A549 (cell line): ENCODE results near the gene PCNP. TPM values are rescaled to one million over a fixed set of nuclear protein-coding genes. Genes with fewer than 3 reads are reported as not detected.

Experiments used
- ATAC-seq, 2 experiments: fragments of 200-7000 bp in 1 of 2; fragments of >200 bp in 1 of 2; cut with Nextera tagmentation in 1 of 2; cut with Tn5 transposase in 1 of 2; 3 replicates each; pipeline versions ENCODE4 v1.8.0 to v1.9.1; 2018 to 2020; ENCODE audit warnings: mild to moderate bottlenecking in 1 of 2, moderate library complexity in 1 of 2
- CTCF ChIA-PET: fragments of 300-600 bp; sonication (Branson Sonifier 250); formaldehyde crosslinking; extraction: SDS; loops from one replicate; lab custom pipeline; 2021; ENCODE audit warnings: antibody characterized with exemption, inconsistent platforms; lab: Yijun Ruan, JAX
- POLR2A ChIA-PET: fragments of 350-600 bp; formaldehyde crosslinking; extraction: SDS; loops from one replicate; lab custom pipeline; 2021; ENCODE audit warnings: antibody characterized with exemption, inconsistent platforms; lab: Yijun Ruan, JAX
- DNase-seq, 2 experiments: peaks; one replicate each; pipeline versions ENCODE4 v3.0.0 to v3.0.0-alpha.2; 2011 to 2016; ENCODE audit warnings: low read depth in 1 of 2, low spot score in 1 of 2
- FAIRE-seq: peaks from 2 replicates; lab custom pipeline; 2011; peaks lifted over from hg19 to GRCh38; lab: Jason Lieb, UNC
- H3K27ac ChIP-seq, 2 experiments: fragments of >200 bp; sonication (Bioruptor Twin); formaldehyde crosslinking; 3 replicates each; pipeline ENCODE4 v1.5.1; 2016 to 2017
- H3K4me1 ChIP-seq: fragments of >200 bp; sonication (Bioruptor Twin); formaldehyde crosslinking; 3 replicates; pipeline ENCODE4 v1.6.1; 2016
- H3K4me2 ChIP-seq: fragments of >200 bp; sonication (Bioruptor Twin); formaldehyde crosslinking; 3 replicates; pipeline ENCODE4 v1.6.1; 2016
- H3K4me3 ChIP-seq: fragments of >200 bp; sonication (Bioruptor Twin); formaldehyde crosslinking; 3 replicates; pipeline ENCODE4 v1.5.1; 2016
- H3K9me3 ChIP-seq: fragments of >200 bp; sonication (Bioruptor Twin); formaldehyde crosslinking; 3 replicates; pipeline ENCODE4 v1.6.1; 2016
- BHLHE40 ChIP-seq: IDR thresholded peaks from 2 replicates; pipeline ENCODE4 v1.6.1; 2012; ENCODE audit warnings: low read depth, low read length, inconsistent platforms
- CEBPB ChIP-seq, 2 experiments: fragments of >200 bp in 1 of 2; sonication (Bioruptor Twin) in 1 of 2; formaldehyde crosslinking in 1 of 2; IDR thresholded peaks; 2 replicates each; pipeline ENCODE4 v1.6.1; 2012 to 2016
- EHMT2 ChIP-seq: fragments of 200-600 bp; sonication (generic); IDR thresholded peaks from 2 replicates; pipeline ENCODE4 v1.6.1; 2016; ENCODE audit warnings: antibody characterized with exemption, low read depth, mild to moderate bottlenecking, moderate library complexity
- EP300 ChIP-seq, 2 experiments: fragments of >200 bp; sonication (Bioruptor Twin); formaldehyde crosslinking; IDR thresholded peaks; 2 replicates in 1 of 2; 3 replicates in 1 of 2; pipeline ENCODE4 v1.6.1; 2016 to 2017
- HDAC2 ChIP-seq: fragments of 200-600 bp; sonication (generic); IDR thresholded peaks from 2 replicates; pipeline ENCODE4 v1.6.1; 2016
- HEYL ChIP-seq: fragments of 250-450 bp; sonication (Bioruptor Pico); IDR thresholded peaks from 2 replicates; pipeline ENCODE4 v1.8.0; 2021; ENCODE audit warnings: mild to moderate bottlenecking, moderate library complexity
- HOXB5 ChIP-seq: fragments of 250-450 bp; sonication (Bioruptor Pico); IDR thresholded peaks from 2 replicates; pipeline ENCODE4 v1.5.0; 2020; ENCODE audit warnings: mild to moderate bottlenecking, moderate library complexity
- JUN ChIP-seq, 2 experiments: fragments of >200 bp; sonication (Bioruptor Twin); formaldehyde crosslinking; IDR thresholded peaks; 2 replicates in 1 of 2; 3 replicates in 1 of 2; pipeline ENCODE4 v1.6.1; 2016 to 2017
- JUNB ChIP-seq: fragments of >200 bp; sonication (Bioruptor Twin); formaldehyde crosslinking; IDR thresholded peaks from 2 replicates; pipeline ENCODE4 v1.6.1; 2016
- MAFK ChIP-seq: fragments of 450-650 bp; IDR thresholded peaks from 2 replicates; pipeline ENCODE4 v1.6.1; 2014; ENCODE audit not compliant: partially characterized antibody
- POLR2AphosphoS2 ChIP-seq: conservative IDR thresholded peaks from 2 replicates; pipeline ENCODE4 v1.6.1; 2012; ENCODE audit warnings: low read length, improper control_type of control experiment, inconsistent platforms
- RAD21 ChIP-seq, 2 experiments: fragments of >200 bp in 1 of 2; sonication (Bioruptor Twin) in 1 of 2; formaldehyde crosslinking in 1 of 2; IDR thresholded peaks in 1 of 2; conservative IDR thresholded peaks in 1 of 2; 2 replicates in 1 of 2; 3 replicates in 1 of 2; pipeline ENCODE4 v1.6.1; 2012 to 2018; ENCODE audit warnings: inconsistent platforms in 1 of 2
- RARB ChIP-seq: fragments of 250-450 bp; sonication (Bioruptor Pico); IDR thresholded peaks from 2 replicates; pipeline ENCODE4 v1.8.0; 2021; ENCODE audit warnings: mild to moderate bottlenecking, moderate library complexity
- SREBF2 ChIP-seq: fragments of 450-650 bp; IDR thresholded peaks from 2 replicates; pipeline ENCODE4 v1.6.1; 2014; ENCODE audit warnings: mild to moderate bottlenecking, moderate library complexity
- TFCP2L1 ChIP-seq: fragments of 250-450 bp; sonication (Bioruptor Pico); IDR thresholded peaks from 2 replicates; pipeline ENCODE4 v1.5.0; 2021; ENCODE audit warnings: mild to moderate bottlenecking
- TP53 ChIP-seq: fragments of 250-450 bp; sonication (Bioruptor Pico); IDR thresholded peaks from 2 replicates; pipeline ENCODE4 v1.5.0; 2021; ENCODE audit warnings: mild to moderate bottlenecking, moderate library complexity
- ZC3H11A ChIP-seq: fragments of 450-650 bp; IDR thresholded peaks from 2 replicates; pipeline ENCODE4 v1.6.1; 2014; ENCODE audit warnings: antibody characterized with exemption, mild to moderate bottlenecking
- ZSCAN20 ChIP-seq: fragments of 250-450 bp; sonication (Bioruptor Pico); IDR thresholded peaks from 2 replicates; pipeline ENCODE4 v1.8.0; 2022; ENCODE audit warnings: mild to moderate bottlenecking, moderate library complexity
- WGBS: methylation state at CpG from one replicate; pipeline ENCODE4 v1.1.6; 2017; ENCODE audit errors: missing lambda C conversion rate; 5-methylcytosine and 5-hydroxymethylcytosine counted together
- polyA plus RNA-seq, 4 experiments: library from polyadenylated mRNA; depleted of rRNA in 3 of 4; stranded (reverse); fragments of >200 nt; fragmentation: RNase III in 1 of 4; extraction: RNeasy Plus Mini Kit Qiagen cat#74134 plus additional on column Dnase treatment in 1 of 4; gene quantifications; 2 replicates in 3 of 4; 3 replicates in 1 of 4; pipeline ENCODE4 v1.2.3, GENCODE V29; 2011 to 2017
- TF ChIP-seq, protein P1 (sequence below): fragments of 150-350 bp; IDR thresholded peaks from 2 replicates; pipeline ENCODE4 v1.6.1; 2014; ENCODE audit warnings: low read depth, mild to moderate bottlenecking, low read length
- TF ChIP-seq, protein P2 (sequence below): fragments of >200 bp; sonication (Bioruptor Twin); formaldehyde crosslinking; IDR thresholded peaks from 3 replicates; pipeline ENCODE4 v1.5.1; 2016
- TF ChIP-seq, protein P3 (sequence below): fragments of 250-450 bp; sonication (Bioruptor Pico); IDR thresholded peaks from 2 replicates; pipeline ENCODE4 v1.5.0; 2020; ENCODE audit warnings: low read depth, mild to moderate bottlenecking, moderate library complexity
- TF ChIP-seq, protein P4 (sequence below): fragments of 450-650 bp; IDR thresholded peaks from 2 replicates; pipeline ENCODE4 v1.6.1; 2014; ENCODE audit warnings: antibody characterized with exemption

The PCNP gene
- polyA plus RNA-seq, 2 of the 4 experiments (the other 2 are of a cell fraction): 114 to 135 TPM

DNA sequence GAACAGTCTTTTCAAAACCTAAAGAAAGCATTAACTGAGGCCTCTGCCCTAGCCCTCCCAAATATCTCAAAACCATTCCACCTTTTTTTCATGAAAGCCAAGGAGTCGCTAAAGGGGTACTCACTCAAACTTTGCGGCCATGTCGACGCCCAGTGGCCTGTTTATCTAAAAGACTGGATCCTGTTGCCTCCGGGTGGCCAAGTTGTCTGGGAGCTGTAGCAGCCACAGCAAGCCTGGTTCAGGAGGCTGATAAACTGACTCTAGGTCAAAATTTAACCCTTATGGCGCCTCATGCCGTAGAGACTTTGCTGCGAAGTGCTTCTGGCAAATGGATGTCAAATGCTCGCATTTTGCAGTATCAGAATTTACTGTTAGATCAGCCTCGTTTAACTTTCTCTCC lies 63.5 kb downstream of the PCNP start:
- POLR2A ChIA-PET: no interaction called here
- no peaks in the 10 kb centered on the region for H3K9me3 ChIP-seq
- DNase-seq (no peak), ATAC-seq (no peak), FAIRE-seq (no peak)
- CTCF ChIA-PET: interaction anchor here (0.9 to 1.6 kb wide), 6 partner anchors 8 to 58 kb away, joined by 3 to 4 read pairs (median 3); no protein-coding TSS in a partner anchor
- H3K4me2 ChIP-seq: no peak overlapping the region
- H3K4me1 ChIP-seq: no peaks in the 10 kb centered on the region
- H3K27ac ChIP-seq: no peak overlapping the region
- TF ChIP-seq SREBF2: no peak
- TF ChIP-seq, protein P1, sequence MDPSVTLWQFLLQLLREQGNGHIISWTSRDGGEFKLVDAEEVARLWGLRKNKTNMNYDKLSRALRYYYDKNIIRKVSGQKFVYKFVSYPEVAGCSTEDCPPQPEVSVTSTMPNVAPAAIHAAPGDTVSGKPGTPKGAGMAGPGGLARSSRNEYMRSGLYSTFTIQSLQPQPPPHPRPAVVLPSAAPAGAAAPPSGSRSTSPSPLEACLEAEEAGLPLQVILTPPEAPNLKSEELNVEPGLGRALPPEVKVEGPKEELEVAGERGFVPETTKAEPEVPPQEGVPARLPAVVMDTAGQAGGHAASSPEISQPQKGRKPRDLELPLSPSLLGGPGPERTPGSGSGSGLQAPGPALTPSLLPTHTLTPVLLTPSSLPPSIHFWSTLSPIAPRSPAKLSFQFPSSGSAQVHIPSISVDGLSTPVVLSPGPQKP: no peak
- TF ChIP-seq POLR2AphosphoS2: no peak
- no peak for TF ChIP-seq JUN (IDR thresholded peaks at IDR 0.05)
- TF ChIP-seq, protein P2, sequence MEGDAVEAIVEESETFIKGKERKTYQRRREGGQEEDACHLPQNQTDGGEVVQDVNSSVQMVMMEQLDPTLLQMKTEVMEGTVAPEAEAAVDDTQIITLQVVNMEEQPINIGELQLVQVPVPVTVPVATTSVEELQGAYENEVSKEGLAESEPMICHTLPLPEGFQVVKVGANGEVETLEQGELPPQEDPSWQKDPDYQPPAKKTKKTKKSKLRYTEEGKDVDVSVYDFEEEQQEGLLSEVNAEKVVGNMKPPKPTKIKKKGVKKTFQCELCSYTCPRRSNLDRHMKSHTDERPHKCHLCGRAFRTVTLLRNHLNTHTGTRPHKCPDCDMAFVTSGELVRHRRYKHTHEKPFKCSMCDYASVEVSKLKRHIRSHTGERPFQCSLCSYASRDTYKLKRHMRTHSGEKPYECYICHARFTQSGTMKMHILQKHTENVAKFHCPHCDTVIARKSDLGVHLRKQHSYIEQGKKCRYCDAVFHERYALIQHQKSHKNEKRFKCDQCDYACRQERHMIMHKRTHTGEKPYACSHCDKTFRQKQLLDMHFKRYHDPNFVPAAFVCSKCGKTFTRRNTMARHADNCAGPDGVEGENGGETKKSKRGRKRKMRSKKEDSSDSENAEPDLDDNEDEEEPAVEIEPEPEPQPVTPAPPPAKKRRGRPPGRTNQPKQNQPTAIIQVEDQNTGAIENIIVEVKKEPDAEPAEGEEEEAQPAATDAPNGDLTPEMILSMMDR: no peak
- no peak for TF ChIP-seq RARB
- TF ChIP-seq, protein P3, sequence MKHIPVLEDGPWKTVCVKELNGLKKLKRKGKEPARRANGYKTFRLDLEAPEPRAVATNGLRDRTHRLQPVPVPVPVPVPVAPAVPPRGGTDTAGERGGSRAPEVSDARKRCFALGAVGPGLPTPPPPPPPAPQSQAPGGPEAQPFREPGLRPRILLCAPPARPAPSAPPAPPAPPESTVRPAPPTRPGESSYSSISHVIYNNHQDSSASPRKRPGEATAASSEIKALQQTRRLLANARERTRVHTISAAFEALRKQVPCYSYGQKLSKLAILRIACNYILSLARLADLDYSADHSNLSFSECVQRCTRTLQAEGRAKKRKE (CRISPR knock-in tag): no peak
- no peak for TF ChIP-seq JUNB
- no peak for TF ChIP-seq EP300 (IDR thresholded peaks at IDR 0.05)
- TF ChIP-seq HDAC2: no peak
- no peak for TF ChIP-seq TP53 (CRISPR knock-in tag)
- TF ChIP-seq HEYL: no peak
- H3K4me3 ChIP-seq: no peak overlapping the region
- 81% methylated on average over 10 of the region's 10 CpGs for WGBS

DNA sequence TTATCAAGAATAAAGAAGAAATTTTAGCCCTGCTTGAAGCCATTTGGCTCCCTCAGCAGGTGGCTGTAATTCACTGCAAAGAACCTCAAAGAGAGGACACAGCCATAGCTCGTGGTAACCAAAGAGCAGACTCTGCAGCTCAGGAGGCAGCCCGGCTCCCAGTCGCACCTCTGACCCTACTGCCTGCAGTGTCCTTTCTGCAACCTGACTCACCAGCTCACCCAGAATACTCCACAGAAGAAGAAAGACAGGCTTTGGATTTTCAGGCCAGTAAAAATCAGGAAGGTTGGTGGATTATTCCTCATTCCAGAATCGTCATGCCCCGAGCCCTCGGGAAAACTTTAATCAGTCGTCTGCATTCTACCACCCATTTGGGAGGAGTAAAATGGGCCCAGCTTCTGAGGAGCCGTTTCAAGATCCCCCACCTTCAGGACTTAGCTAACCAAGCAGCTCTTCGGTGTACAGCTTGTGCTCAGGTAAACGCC lies 64.3 kb downstream of the PCNP start:
- Histone ChIP-seq H3K4me3 (no peak overlapping the region), H3K4me2 (no peak overlapping the region), H3K4me1 (no peaks in the 10 kb centered on the region), H3K27ac (no peak overlapping the region), H3K9me3 (no peaks in the 10 kb centered on the region)
- 87% methylated on average over 10 of the region's 10 CpGs for WGBS
- 0 out of 6 replicates have a peak, but pooled peaks of 1 of the 2 experiments have one; percentile 19 for ATAC-seq
- CTCF ChIA-PET: interaction anchor here (0.9 to 1.8 kb wide), 8 partner anchors 9 to 143 kb away, joined by 3 to 6 read pairs (median 4); partner anchors contain the start of gene PCNP
- peak; percentile 16 to 39; a peak in 2 of 5 replicates for TF ChIP-seq RAD21 (conservative IDR thresholded peaks at IDR 0.05 in 1 of 2, IDR thresholded peaks at IDR 0.05 in 1 of 2)
- no peak for TF ChIP-seq TFCP2L1 (CRISPR knock-in tag)
- POLR2A ChIA-PET: no interaction called here
- no peak for DNase-seq
- FAIRE-seq: no peak

DNA sequence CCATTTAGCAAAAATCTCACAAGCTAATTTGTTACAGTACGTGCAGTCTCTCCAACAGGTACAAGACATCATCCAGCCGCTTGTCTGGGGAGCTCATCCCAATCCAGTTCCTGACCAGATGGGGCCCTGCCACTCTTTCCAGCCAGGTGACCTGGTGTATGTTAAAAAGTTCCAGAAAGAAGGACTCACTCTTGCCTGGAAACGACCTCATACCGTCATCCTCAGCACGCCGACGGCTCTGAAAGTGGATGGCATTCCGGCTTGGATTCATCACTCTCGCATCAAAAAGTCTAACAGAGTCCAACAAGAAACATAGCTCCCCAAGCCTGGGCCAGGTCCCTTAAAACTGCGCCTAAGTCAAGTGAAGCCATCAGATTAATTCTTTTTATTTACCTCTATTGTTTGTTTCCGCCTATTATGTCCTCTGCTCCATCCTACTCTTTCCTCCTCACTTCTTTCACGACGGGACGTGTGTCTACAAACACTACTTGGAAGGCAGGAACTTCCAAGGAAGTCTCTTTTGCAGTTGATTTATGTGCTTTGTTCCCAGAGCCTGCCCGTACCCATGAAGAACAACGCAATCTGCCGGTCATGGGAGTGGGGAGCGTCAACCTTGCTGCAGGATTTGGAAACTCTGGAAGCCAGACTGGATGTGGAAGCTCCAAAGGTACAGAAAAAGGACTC lies 65.4 kb downstream of the PCNP start:
- FAIRE-seq (no peak), DNase-seq (no peak), ATAC-seq (no peak)
- Histone ChIP-seq H3K4me1 (no peaks in the 10 kb centered on the region), H3K27ac (no peak overlapping the region), H3K4me3 (no peak overlapping the region), H3K4me2 (no peak overlapping the region), H3K9me3 (no peaks in the 10 kb centered on the region)
- CTCF ChIA-PET: interaction anchor here (1.0 to 1.8 kb wide), 4 partner anchors 16 to 132 kb away, joined by 3 to 6 read pairs (median 5); partner anchors contain the start of gene PCNP
- TF ChIP-seq, protein P4, sequence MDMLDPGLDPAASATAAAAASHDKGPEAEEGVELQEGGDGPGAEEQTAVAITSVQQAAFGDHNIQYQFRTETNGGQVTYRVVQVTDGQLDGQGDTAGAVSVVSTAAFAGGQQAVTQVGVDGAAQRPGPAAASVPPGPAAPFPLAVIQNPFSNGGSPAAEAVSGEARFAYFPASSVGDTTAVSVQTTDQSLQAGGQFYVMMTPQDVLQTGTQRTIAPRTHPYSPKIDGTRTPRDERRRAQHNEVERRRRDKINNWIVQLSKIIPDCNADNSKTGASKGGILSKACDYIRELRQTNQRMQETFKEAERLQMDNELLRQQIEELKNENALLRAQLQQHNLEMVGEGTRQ: no peak
- TF ChIP-seq EP300 (IDR thresholded peaks at IDR 0.05) (no peak), CEBPB (IDR thresholded peaks at IDR 0.05) (no peak), EHMT2 (no peak), SREBF2 (no peak), ZC3H11A (no peak), HOXB5 (CRISPR knock-in tag) (no peak), MAFK (no peak), BHLHE40 (no peak), ZSCAN20 (no peak)
- POLR2A ChIA-PET: interaction anchor here (0.8 kb wide), 1 partner anchor 9 kb away, joined by 3 read pairs; no protein-coding TSS in a partner anchor
- WGBS: 89% methylated on average over 18 of the region's 18 CpGs
